Memory B cell (primary cell): ENCODE data around the gene SST.
A peak's percentile ranks its signal among the peaks of the same experiment; 100 is the strongest.
"Not testable (repeated sequence)": the region's sequence is repeated elsewhere in the genome, so short reads cannot be mapped to it uniquely, and the experiment has no call there.

Source experiments
- ATAC-seq: fragments of 150-1000 bp; cut with Tn5 transposase; 2 replicates; pipeline ENCODE4 v1.10.0; 2021; ENCODE audit warnings: low read depth, mild to moderate bottlenecking, moderate library complexity
- DNase-seq, 2 donors: peaks; one replicate each; pipeline ENCODE4 v3.0.0; 2022; ENCODE audit warnings: low spot score in 2 of 2
- H3K27ac Mint-ChIP-seq: one replicate; pipeline ENCODE4 v1.8.0; 2022; ENCODE audit warnings: mild to moderate bottlenecking, moderate library complexity, mixed read lengths
- H3K27me3 Mint-ChIP-seq: one replicate; pipeline ENCODE4 v1.8.0; 2022; ENCODE audit warnings: mixed read lengths
- H3K36me3 Mint-ChIP-seq: one replicate; pipeline ENCODE4 v1.8.0; 2022; ENCODE audit warnings: mild to moderate bottlenecking, mixed read lengths
- H3K4me1 Mint-ChIP-seq: one replicate; pipeline ENCODE4 v1.8.0; 2022; ENCODE audit warnings: mixed read lengths
- H3K4me3 Mint-ChIP-seq: one replicate; pipeline ENCODE4 v1.8.0; 2022; ENCODE audit warnings: mild to moderate bottlenecking, moderate library complexity, mixed read lengths
- H3K9me3 Mint-ChIP-seq: one replicate; pipeline ENCODE4 v1.8.0; 2022; ENCODE audit warnings: mixed read lengths

SST gene

DNA sequence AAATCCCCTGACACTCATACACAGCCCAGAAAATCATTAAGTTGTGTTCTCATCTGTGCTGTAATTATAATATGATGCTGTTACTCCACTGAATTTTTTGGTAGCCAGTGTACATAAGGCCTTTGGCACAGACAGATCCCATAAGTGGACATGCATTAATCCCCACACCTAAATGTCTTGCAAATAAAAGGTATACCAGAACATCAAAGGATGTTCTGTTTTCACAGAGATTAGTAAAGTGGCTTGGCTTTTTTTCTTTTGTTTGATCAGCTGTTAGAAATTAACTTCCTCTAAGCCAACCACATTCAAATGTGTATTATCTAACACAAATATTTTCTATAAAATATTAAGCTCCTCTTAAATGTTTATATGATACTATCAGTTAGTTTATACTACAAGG lies 2.7 kb downstream of the SST start:
- H3K36me3 Mint-ChIP-seq = no peaks in the 10 kb centered on the region
- H3K27me3 Mint-ChIP-seq = peaks cover 22% of the 10 kb centered on the region
- H3K4me3 Mint-ChIP-seq = no peak overlapping the region
- ATAC-seq = no peak
- no peak overlapping the region for H3K27ac Mint-ChIP-seq
- no peak for DNase-seq
- peaks cover 3% of the 10 kb centered on the region for H3K9me3 Mint-ChIP-seq
- peaks cover 16% of the 10 kb centered on the region for H3K4me1 Mint-ChIP-seq

DNA sequence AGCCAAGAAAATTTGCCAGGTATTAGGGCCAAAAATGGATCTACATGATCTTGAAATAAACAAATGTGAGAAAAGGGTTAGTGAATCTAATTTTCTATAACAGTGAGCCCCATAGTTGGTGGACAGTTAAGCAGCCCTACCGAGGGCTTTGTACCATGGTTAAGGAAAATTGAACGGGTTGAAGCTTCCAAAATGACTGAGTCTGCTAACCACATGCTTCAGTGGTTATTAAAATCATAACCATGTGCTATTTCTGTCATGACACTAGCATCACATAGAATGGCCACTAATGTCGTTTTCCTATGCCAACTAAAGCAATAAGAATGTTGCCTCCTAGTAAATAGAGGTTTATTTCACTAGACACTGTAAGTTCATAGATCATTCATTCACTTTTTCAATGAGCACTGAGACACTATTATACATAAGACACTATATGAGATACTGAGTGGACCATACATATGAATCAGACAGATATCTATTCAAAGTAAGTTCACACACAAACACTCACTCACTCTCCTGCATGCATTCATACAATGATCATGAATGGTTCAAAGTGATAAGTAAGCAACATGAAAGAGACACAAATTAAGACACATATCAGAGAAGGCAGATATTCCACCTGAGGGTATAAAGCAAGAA lies 4.3 kb downstream of the SST start:
- peaks cover 16% of the 10 kb centered on the region for H3K4me1 Mint-ChIP-seq
- ATAC-seq = no peak
- no peak for DNase-seq
- H3K4me3 Mint-ChIP-seq = no peak overlapping the region
- H3K36me3 Mint-ChIP-seq = no peaks in the 10 kb centered on the region
- H3K27me3 Mint-ChIP-seq = peaks cover 17% of the 10 kb centered on the region
- peak overlapping the region; percentile 8 for H3K27ac Mint-ChIP-seq
- peaks cover 3% of the 10 kb centered on the region for H3K9me3 Mint-ChIP-seq

DNA sequence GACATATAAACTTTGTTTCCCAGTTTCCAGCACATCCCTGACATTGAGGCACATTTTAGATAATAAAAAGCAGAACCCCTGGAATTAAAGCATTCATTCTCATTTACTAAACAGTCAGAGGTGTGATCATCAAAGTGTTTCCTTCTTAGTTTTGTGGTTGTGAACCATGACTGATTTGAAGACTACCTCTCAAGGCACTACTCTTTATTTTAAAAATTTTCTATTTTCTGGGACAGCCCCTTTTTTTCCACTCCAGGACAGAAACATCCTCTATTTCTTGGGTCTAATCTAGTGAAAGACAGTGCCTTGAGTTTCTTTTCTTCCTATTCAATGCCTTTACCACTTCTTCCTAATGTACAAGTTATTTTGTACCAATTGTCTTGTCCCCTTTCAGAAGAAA lies 5.2 kb downstream of the SST start:
- Mint-ChIP-seq H3K4me3 (no peak overlapping the region), H3K27ac (no peak overlapping the region), H3K36me3 (no peaks in the 10 kb centered on the region), H3K9me3 (peaks cover 7% of the 10 kb centered on the region), H3K4me1 (peaks cover 13% of the 10 kb centered on the region), H3K27me3 (peaks cover 11% of the 10 kb centered on the region)
- DNase-seq (no peak), ATAC-seq (no peak)

DNA sequence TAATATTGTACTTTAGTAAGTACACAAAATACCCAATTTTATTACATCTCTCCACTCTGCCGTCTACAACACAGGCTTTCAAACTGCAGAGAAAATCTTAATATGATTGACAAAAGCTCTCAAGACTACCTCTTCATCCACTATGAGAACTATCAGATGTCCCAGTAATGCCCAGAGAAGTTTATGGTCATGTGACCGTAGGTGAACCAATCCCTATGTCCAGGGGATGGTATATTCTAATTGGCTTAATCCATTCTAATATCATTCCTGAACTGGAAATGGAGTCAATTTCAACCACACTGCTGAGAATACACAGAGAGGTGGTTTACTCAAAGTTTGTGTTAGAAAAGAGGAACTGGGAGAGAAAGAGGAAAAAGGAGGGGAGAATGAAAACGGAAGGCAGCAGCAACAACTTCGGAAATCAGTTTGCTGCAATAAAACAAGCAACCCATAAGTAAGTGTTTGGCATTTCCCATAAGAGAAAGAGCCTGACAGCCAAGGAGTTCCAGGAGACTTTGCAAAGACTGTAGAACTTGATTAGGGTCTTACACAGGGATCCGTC lies 7.3 kb downstream of the SST start:
- peaks cover 13% of the 10 kb centered on the region for H3K4me1 Mint-ChIP-seq
- no peak for DNase-seq
- H3K9me3 Mint-ChIP-seq = peaks cover 7% of the 10 kb centered on the region
- no peaks in the 10 kb centered on the region for H3K36me3 Mint-ChIP-seq
- H3K4me3 Mint-ChIP-seq = peak overlapping the region; percentile 4
- peak; percentile 53 for ATAC-seq
- H3K27ac Mint-ChIP-seq = no peak overlapping the region
- H3K27me3 Mint-ChIP-seq = peaks cover 3% of the 10 kb centered on the region

DNA sequence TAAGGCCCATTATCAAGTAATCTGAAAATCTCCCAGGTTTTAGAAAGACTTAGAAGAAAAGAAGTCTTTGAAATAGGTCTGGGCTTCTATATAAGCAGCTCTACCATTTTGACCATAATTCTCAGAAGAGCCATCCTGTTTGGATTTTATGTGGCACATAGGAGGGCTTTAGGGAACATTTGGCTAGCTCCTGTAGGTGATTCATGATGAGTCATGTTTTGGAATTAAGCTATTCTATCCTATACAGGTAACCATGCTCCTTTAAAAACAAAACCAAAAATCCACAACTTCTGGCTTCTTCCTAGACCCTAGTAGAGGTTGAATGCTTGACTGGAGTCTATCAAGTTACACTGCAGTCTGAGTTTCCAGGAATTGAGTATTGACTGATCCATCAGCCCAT lies 8.9 kb downstream of the SST start:
- ATAC-seq (no peak), DNase-seq (no peak)
- Mint-ChIP-seq H3K4me3 (no peak overlapping the region), H3K27ac (no peak overlapping the region), H3K27me3 (peaks cover 2% of the 10 kb centered on the region), H3K9me3 (peaks cover 7% of the 10 kb centered on the region), H3K4me1 (peaks cover 13% of the 10 kb centered on the region), H3K36me3 (no peaks in the 10 kb centered on the region)

DNA sequence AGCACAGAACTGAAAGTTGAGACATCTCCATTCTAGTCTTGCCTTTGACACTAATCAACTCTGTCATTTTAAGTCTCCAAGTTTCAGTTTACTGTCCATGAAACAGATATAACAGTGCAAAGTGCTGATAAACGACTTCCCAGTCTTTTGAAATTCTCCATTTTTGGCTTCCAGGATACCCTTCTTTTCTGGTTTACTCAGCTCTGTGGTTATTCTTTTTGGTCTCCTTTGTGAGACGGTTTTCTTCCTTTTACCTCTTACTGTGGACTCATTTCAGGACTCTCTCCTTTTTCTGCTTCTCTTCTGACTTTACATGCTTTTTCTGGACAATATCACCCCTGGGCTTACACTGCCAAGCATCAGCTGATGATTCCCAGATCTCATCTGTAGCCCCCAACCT lies 18.9 kb downstream of the SST start:
- DNase-seq (no peak), ATAC-seq (no peak)
- H3K27me3 Mint-ChIP-seq = peaks cover 22% of the 10 kb centered on the region
- peaks cover 4% of the 10 kb centered on the region for H3K9me3 Mint-ChIP-seq
- no peak overlapping the region for H3K4me3 Mint-ChIP-seq
- H3K4me1 Mint-ChIP-seq = no peaks in the 10 kb centered on the region
- no peaks in the 10 kb centered on the region for H3K36me3 Mint-ChIP-seq
- no peak overlapping the region for H3K27ac Mint-ChIP-seq

DNA sequence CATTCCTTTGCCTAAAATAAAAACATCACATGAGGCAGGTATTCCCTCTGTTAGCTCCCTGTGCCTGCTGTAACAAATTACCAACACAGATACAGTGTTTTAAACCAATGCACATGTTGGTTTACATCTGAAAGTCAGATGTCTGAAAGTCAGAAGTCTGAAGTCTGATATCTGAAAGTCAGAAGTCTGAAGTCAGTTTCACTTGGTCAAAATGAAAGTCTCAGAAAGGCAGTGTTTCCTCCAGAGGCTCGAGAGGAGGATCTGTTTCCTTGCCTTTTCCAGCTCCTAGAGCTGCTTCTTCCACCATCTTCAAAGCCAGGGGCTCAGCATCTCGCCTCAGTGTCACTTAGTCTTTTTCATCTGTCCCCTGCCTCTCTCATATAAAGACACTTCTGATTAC lies 22.0 kb downstream of the SST start:
- Mint-ChIP-seq H3K4me3 (no peak overlapping the region), H3K36me3 (no peaks in the 10 kb centered on the region), H3K27ac (no peak overlapping the region), H3K4me1 (no peaks in the 10 kb centered on the region), H3K9me3 (no peaks in the 10 kb centered on the region), H3K27me3 (peaks cover 21% of the 10 kb centered on the region)
- ATAC-seq (no peak), DNase-seq (no peak)

DNA sequence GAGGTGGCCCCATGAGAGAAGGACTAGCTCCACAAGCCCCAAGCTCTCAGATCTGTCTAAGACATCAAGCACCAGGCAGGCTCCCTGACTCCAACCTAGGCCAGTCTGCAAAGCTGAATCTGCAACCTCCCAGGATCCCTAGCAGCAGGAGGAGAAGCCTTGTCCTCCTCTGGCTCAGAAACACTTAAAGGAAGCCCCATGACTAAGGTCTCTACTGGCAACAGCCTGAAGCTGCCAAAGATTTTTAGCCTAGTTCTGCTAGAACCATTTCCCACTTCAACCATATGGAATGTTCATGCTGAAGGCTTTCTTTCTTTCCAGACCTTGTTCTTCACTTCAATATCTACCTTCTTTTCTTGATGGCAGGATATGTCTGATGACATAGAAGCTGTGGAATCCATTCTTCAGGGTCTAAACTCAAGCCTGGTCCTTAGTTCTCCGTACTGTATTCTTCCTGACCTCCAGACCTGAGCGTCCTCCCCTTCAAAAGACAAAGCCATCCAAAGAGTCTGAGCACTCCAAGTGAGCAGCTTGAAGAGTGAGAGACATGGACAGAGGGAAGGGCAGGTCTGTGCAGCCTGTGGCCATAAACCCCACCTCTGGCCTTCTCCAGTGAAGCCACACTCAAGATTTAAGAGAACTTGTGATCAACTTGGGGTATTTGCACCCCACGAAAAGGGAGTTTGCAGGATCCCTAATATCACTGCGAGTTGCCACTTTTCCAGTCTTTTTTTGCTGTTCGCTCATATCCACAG lies 23.1 kb downstream of the SST start:
- H3K27me3 Mint-ChIP-seq = peaks cover 18% of the 10 kb centered on the region
- no peak overlapping the region for H3K4me3 Mint-ChIP-seq
- DNase-seq (no peak), ATAC-seq (no peak)
- no peak overlapping the region for H3K27ac Mint-ChIP-seq
- H3K4me1 Mint-ChIP-seq = no peaks in the 10 kb centered on the region
- H3K9me3 Mint-ChIP-seq = no peaks in the 10 kb centered on the region
- no peaks in the 10 kb centered on the region for H3K36me3 Mint-ChIP-seq

DNA sequence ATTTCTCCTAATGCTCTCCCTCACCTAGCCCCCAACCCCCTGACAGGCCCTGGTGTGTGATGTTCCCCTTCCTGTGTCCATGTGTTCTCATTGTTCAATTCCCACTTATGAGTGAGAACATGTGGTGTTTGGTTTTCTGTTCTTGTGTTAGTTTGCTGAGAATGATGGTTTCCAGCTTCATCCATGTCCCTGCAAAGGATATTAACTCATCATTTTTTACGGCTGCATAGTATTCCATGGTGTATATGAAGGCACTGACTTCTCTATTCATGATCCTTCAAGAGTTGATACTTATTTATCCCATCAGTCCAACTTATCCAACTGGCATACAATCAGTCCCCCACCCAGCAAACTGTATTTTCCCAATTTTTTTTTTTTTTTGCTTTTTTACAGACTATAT lies 24.8 kb downstream of the SST start:
- not testable (repeated sequence) for H3K27ac Mint-ChIP-seq, ATAC-seq, H3K36me3 Mint-ChIP-seq, DNase-seq, H3K9me3 Mint-ChIP-seq, H3K4me3 Mint-ChIP-seq, H3K4me1 Mint-ChIP-seq
- H3K27me3 Mint-ChIP-seq = peaks cover 16% of the 10 kb centered on the region

DNA sequence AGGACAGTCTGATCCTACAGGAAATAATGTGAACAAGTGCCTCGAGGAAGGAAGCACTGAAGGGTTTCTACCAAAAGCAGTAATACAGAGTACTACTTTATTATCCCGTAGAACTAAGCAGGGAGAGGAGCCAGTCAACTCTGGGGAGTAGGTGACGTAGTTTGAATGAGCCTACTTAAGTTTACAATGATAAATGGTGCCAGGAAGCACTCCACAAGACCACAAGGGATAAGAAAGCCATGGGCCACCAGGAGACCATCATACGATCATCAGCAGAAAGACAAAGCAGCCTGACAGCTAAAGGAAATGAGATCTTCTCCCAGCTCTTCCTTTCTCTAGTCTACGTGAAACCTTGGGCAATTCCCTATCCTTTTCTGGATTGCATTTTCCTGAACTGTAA lies 27.3 kb downstream of the SST start:
- H3K4me3 Mint-ChIP-seq = no peak overlapping the region
- DNase-seq (no peak), ATAC-seq (no peak)
- H3K27me3 Mint-ChIP-seq = peaks cover 17% of the 10 kb centered on the region
- no peaks in the 10 kb centered on the region for H3K4me1 Mint-ChIP-seq
- no peak overlapping the region for H3K27ac Mint-ChIP-seq
- no peaks in the 10 kb centered on the region for H3K36me3 Mint-ChIP-seq
- peaks cover 2% of the 10 kb centered on the region for H3K9me3 Mint-ChIP-seq

DNA sequence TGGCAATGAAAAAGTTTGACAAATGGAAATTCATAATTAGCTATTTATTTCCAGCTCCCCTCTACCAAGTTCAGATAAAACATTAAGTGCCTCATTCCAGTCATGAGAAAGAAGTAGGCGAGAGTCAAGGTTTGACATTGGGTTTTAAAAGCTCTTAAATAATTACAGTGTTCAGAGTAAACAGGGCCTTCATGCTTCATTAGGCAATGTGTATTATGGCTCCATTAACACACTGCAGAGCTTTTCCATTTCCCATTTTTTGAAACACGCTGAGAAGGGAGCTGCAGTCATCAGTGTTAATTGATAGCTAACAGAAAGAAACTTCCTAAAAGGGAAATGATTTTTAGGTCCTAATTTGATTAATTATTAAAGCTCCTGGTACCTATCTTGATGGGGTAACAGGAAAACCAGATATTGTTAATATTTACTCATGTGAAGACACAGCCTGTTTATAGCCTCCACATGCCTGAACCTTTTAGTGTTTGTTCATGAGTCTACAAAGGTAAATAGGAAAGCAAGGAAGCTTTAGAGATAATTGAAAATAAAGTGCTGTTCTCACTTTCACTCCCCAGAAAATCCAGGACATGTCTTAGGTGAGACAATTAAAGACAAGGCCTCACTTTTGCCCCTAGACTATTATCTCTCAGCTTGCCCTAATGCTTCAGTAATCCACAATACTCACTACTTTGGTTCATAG lies 28.7 kb downstream of the SST start:
- Mint-ChIP-seq H3K4me3 (no peak overlapping the region), H3K27me3 (peaks cover 19% of the 10 kb centered on the region), H3K36me3 (no peaks in the 10 kb centered on the region), H3K27ac (no peak overlapping the region), H3K4me1 (no peaks in the 10 kb centered on the region), H3K9me3 (peaks cover 2% of the 10 kb centered on the region)
- DNase-seq (no peak), ATAC-seq (no peak)

DNA sequence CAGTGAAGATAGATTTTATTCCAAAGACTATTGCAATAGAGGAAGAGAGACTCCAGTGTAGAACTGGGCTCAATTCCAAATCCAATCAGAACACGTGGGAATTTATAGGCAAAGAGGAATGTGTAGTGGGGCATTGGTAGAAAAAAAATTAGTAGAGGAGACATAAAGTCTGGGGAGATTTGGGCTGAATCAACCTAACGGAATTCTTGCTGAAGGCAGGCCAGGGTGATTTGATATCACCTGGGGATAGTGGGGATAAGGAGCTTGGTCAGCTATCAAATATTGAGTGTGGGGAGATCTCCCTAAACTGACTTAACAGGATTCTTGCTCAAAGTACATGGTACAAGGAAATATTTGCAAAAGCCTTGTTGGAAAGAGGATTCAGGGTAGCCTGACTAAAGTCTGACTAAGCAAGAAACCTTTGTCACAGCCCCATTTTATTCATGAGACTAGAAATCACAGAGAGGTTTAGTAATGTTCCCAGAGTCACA lies 29.6 kb downstream of the SST start:
- H3K4me1 Mint-ChIP-seq = no peaks in the 10 kb centered on the region
- peaks cover 4% of the 10 kb centered on the region for H3K9me3 Mint-ChIP-seq
- no peak overlapping the region for H3K4me3 Mint-ChIP-seq
- H3K27ac Mint-ChIP-seq = no peak overlapping the region
- peaks cover 18% of the 10 kb centered on the region for H3K27me3 Mint-ChIP-seq
- no peaks in the 10 kb centered on the region for H3K36me3 Mint-ChIP-seq
- DNase-seq = no peak
- no peak for ATAC-seq

DNA sequence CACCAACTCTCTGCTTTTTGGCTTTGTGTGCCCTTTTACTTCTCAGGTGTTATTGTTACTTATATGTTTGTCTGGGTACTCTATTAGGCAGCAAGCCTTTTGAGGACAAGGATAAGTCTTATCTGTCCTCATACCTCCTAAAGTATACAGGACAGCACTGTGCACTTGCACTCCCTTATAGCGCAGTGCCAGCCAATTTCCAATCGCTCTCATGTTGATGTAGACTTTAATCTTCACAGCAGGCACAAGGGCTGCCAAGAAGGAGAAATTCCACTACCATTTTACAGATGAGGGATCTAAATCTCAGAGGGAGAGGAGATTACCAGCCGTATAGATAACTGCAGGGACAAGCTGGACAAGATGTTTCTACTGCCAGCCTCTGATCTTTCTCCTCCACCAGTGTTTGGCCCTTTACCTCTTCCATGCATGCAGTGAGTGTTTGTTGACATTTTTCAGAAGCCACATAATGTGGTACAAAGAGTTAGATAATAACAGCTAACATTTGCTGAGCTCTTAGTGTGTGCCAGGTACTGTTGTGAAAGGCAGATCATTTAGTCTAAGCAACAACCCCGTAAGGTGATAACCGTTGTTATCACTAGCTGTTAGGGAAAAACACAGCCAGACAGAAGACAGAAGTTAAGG lies 30.1 kb downstream of the SST start:
- Mint-ChIP-seq H3K9me3 (peaks cover 6% of the 10 kb centered on the region), H3K4me1 (no peaks in the 10 kb centered on the region), H3K4me3 (no peak overlapping the region), H3K36me3 (peaks cover 2% of the 10 kb centered on the region), H3K27ac (no peak overlapping the region), H3K27me3 (peaks cover 15% of the 10 kb centered on the region)
- DNase-seq (no peak), ATAC-seq (no peak)

DNA sequence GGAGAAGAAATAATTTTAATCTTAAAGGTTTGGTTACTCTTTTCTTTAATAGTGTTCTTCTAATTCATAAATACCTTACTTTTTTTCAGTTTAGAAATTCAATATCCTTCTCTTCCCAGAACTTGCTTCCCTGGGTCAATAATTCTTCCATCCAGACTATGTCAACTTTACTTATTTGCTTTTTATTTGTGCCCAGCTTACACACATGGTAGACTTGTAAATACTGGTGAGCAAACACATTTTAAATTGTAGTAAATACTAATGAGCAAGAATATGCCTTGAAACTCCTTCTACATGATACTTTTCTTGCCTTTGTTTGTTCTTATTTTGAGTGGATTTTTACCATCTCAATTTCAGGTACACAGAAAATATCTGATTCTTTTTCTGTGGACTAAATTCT lies 33.7 kb downstream of the SST start:
- peaks cover 11% of the 10 kb centered on the region for H3K9me3 Mint-ChIP-seq
- DNase-seq = no peak
- no peaks in the 10 kb centered on the region for H3K4me1 Mint-ChIP-seq
- H3K27ac Mint-ChIP-seq = no peak overlapping the region
- peaks cover 16% of the 10 kb centered on the region for H3K27me3 Mint-ChIP-seq
- ATAC-seq = no peak
- H3K4me3 Mint-ChIP-seq = no peak overlapping the region
- H3K36me3 Mint-ChIP-seq = peaks cover 5% of the 10 kb centered on the region
